ENCODE results near the gene INF2.

The INF2 gene

DNA sequence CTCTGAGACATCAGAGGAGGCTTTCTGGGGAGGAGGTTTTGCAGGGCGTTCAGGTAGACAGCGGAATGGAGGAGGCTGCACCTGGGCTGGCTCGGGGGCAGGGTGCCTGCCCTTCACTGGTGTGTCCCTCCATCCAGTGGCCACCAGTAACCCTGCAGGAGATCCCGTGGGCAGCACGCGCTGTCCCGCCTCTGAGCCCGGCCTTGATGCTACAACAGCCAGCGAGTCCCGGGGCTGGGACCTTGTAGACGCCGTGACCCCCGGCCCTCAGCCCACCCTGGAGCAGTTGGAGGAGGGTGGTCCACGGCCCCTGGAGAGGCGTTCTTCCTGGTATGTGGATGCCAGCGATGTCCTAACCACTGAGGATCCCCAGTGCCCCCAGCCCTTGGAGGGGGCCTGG is 24.6 kb downstream of the INF2 start:
- Histone ChIP-seq H3K79me2 (ENCODE audit: insufficient read depth, low read length) (no peaks in the 10 kb centered on the region), H3K9me3 (ENCODE audit: low read length) (no peaks in the 10 kb centered on the region), H3K27ac (ENCODE audit: low read depth, low read length, poor library complexity, severe bottlenecking) (no peak overlapping the region), H3F3A (ENCODE audit: insufficient read depth, low read length) (no peaks in the 10 kb centered on the region), H3K9me2 (ENCODE audit: low read depth, low read length) (no peaks in the 10 kb centered on the region), H3K27me3 (ENCODE audit: insufficient read depth, low read length) (peaks cover 16% of the 10 kb centered on the region; the same call in 1 of the 2 replicates), H3K4me1 (ENCODE audit: insufficient read depth, low read length, severe bottlenecking) (peaks cover 11% of the 10 kb centered on the region), H4K20me1 (ENCODE audit: insufficient read depth, low read length) (no peaks in the 10 kb centered on the region), H3K36me3 (ENCODE audit: insufficient read depth, low read length) (no peaks in the 10 kb centered on the region), H3K9ac (ENCODE audit: low read length) (no peak overlapping the region), H2AFZ (ENCODE audit: low read length) (no peak overlapping the region), H3K4me3 (ENCODE audit: low read depth, low read length, poor library complexity, severe bottlenecking) (no peak overlapping the region), H3K4me2 (ENCODE audit: low read length) (no peak overlapping the region)
- TF ChIP-seq EZH2 (IDR thresholded peaks at IDR 0.05; ENCODE audit: borderline replicate concordance, low read length) = no peak
- TF ChIP-seq, protein P1, sequence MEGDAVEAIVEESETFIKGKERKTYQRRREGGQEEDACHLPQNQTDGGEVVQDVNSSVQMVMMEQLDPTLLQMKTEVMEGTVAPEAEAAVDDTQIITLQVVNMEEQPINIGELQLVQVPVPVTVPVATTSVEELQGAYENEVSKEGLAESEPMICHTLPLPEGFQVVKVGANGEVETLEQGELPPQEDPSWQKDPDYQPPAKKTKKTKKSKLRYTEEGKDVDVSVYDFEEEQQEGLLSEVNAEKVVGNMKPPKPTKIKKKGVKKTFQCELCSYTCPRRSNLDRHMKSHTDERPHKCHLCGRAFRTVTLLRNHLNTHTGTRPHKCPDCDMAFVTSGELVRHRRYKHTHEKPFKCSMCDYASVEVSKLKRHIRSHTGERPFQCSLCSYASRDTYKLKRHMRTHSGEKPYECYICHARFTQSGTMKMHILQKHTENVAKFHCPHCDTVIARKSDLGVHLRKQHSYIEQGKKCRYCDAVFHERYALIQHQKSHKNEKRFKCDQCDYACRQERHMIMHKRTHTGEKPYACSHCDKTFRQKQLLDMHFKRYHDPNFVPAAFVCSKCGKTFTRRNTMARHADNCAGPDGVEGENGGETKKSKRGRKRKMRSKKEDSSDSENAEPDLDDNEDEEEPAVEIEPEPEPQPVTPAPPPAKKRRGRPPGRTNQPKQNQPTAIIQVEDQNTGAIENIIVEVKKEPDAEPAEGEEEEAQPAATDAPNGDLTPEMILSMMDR (IDR thresholded peaks at IDR 0.05; ENCODE audit: low read length) = no peak

DNA sequence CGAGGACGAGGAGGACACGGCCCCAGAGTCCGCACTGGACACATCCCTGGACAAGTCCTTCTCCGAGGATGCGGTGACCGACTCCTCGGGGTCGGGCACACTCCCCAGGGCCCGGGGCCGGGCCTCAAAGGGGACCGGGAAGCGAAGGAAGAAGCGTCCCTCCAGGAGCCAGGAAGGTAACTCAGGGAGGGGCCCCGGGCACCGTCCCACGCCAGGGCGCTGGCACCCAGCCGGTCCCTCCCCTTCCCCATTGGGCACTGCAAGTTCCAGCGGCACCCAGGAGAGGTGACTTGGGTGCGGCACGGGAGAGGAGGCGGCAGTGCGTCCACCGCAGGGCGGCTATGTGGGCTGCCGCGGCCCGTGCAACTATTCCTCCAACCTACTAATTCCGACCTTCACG is 25.3 kb downstream of the INF2 start:
- H3K36me3 ChIP-seq (ENCODE audit: insufficient read depth, low read length) = no peaks in the 10 kb centered on the region
- H4K20me1 ChIP-seq (ENCODE audit: insufficient read depth, low read length) = no peaks in the 10 kb centered on the region
- H3K4me2 ChIP-seq (ENCODE audit: low read length) = no peak overlapping the region
- TF ChIP-seq, protein P1 (IDR thresholded peaks at IDR 0.05; ENCODE audit: low read length) = no peak
- no peak for TF ChIP-seq EZH2 (IDR thresholded peaks at IDR 0.05; ENCODE audit: borderline replicate concordance, low read length)
- peaks cover 11% of the 10 kb centered on the region for H3K4me1 ChIP-seq (ENCODE audit: insufficient read depth, low read length, severe bottlenecking)
- H3K9me3 ChIP-seq (ENCODE audit: low read length) = no peaks in the 10 kb centered on the region
- H3K27ac ChIP-seq (ENCODE audit: low read depth, low read length, poor library complexity, severe bottlenecking) = no peak overlapping the region
- no peak overlapping the region for H3K9ac ChIP-seq (ENCODE audit: low read length)
- H3K27me3 ChIP-seq (ENCODE audit: insufficient read depth, low read length) = peaks cover 16% of the 10 kb centered on the region; the same call in 1 of the 2 replicates
- H3K79me2 ChIP-seq (ENCODE audit: insufficient read depth, low read length) = no peaks in the 10 kb centered on the region
- H3F3A ChIP-seq (ENCODE audit: insufficient read depth, low read length) = no peaks in the 10 kb centered on the region
- H3K9me2 ChIP-seq (ENCODE audit: low read depth, low read length) = no peaks in the 10 kb centered on the region
- H2AFZ ChIP-seq (ENCODE audit: low read length) = no peak overlapping the region
- H3K4me3 ChIP-seq (ENCODE audit: low read depth, low read length, poor library complexity, severe bottlenecking) = no peak overlapping the region

DNA sequence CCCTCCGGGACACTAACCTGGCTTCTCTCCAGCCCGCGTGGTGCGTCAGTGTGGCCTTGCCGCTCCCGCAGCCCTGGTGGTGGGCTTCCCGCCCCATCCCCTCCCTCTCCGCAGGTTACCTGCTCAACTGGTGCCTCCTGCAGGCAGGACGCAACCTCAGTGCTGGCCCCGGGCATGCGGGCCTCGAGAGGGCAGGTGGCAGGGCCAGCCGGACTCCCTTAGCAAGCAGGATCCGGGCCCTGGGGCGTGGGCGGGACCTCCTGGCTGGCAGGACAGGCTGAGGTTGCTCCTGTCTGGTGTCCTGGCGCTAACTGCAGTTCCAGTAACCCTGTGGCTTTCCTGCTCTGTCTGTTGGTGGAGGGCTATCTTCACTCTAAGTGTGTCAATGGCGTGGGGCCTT is 26.0 kb downstream of the INF2 start:
- no peak overlapping the region for H3K4me3 ChIP-seq (ENCODE audit: low read depth, low read length, poor library complexity, severe bottlenecking)
- H3K27me3 ChIP-seq (ENCODE audit: insufficient read depth, low read length) = peaks cover 16% of the 10 kb centered on the region; the same call in 1 of the 2 replicates
- H3K27ac ChIP-seq (ENCODE audit: low read depth, low read length, poor library complexity, severe bottlenecking) = no peak overlapping the region
- no peaks in the 10 kb centered on the region for H3K36me3 ChIP-seq (ENCODE audit: insufficient read depth, low read length)
- H3K9me2 ChIP-seq (ENCODE audit: low read depth, low read length) = no peaks in the 10 kb centered on the region
- TF ChIP-seq EZH2 (IDR thresholded peaks at IDR 0.05; ENCODE audit: borderline replicate concordance, low read length) = no peak
- TF ChIP-seq, protein P1 (IDR thresholded peaks at IDR 0.05; ENCODE audit: low read length) = no peak
- H3K79me2 ChIP-seq (ENCODE audit: insufficient read depth, low read length) = no peaks in the 10 kb centered on the region
- no peak overlapping the region for H3K4me2 ChIP-seq (ENCODE audit: low read length)
- H3K4me1 ChIP-seq (ENCODE audit: insufficient read depth, low read length, severe bottlenecking) = peaks cover 11% of the 10 kb centered on the region
- no peaks in the 10 kb centered on the region for H4K20me1 ChIP-seq (ENCODE audit: insufficient read depth, low read length)
- H3K9me3 ChIP-seq (ENCODE audit: low read length) = no peaks in the 10 kb centered on the region
- H3F3A ChIP-seq (ENCODE audit: insufficient read depth, low read length) = no peaks in the 10 kb centered on the region
- H3K9ac ChIP-seq (ENCODE audit: low read length) = no peak overlapping the region
- H2AFZ ChIP-seq (ENCODE audit: low read length) = no peak overlapping the region
